Measurements from ENCODE around the gene NUMBL. TPM values are rescaled to one million over a fixed set of nuclear protein-coding genes. Genes with fewer than 3 reads are reported as not detected.

The NUMBL gene
- total and polyA plus RNA-seq, 2 experiments from 2014 or later = 15.7 to 32.1 TPM

GRCh38 chr19:40682431-40682964 is 8.0 kb downstream of the NUMBL start:
- TF ChIP-seq EZH2 (IDR thresholded peaks at IDR 0.05; ENCODE audit: borderline replicate concordance) = no peak
- TF ChIP-seq CTCF (IDR thresholded peaks at IDR 0.05; ENCODE audit: poor library complexity) = no peak
- no peak for TF ChIP-seq EZH2phosphoT487 (IDR thresholded peaks at IDR 0.05; ENCODE audit: low read depth, severe bottlenecking, unreplicated experiment)
- Histone ChIP-seq H4K20me1 (ENCODE audit: insufficient read depth, poor library complexity, severe bottlenecking) (no peaks in the 10 kb centered on the region), H3K4me2 (no peak overlapping the region), H3K36me3 (replicated peaks; ENCODE audit: insufficient read depth, low read depth) (no peaks in the 10 kb centered on the region), H3K27me3 (no peaks in the 10 kb centered on the region), H2AFZ (no peak overlapping the region), H3K9me2 (replicated peaks; ENCODE audit: insufficient read depth) (no peaks in the 10 kb centered on the region), H3K4me3 (no peak overlapping the region), H3K4me1 (ENCODE audit: insufficient read depth) (no peaks in the 10 kb centered on the region), H3K79me2 (no peaks in the 10 kb centered on the region), H3K27ac (no peak overlapping the region), H3K9me3 (ENCODE audit: low read depth) (no peaks in the 10 kb centered on the region)
- DNase-seq (ENCODE audit: low spot score) = no peak
- 91% methylated on average over 18 of the region's 18 CpGs for WGBS (ENCODE audit: low lambda C conversion rate, missing lambda C conversion rate)

GRCh38 chr19:40681039-40681438 is 9.4 kb downstream of the NUMBL start:
- Histone ChIP-seq H3K27ac (no peak overlapping the region), H3K4me1 (ENCODE audit: insufficient read depth) (no peaks in the 10 kb centered on the region), H3K79me2 (no peaks in the 10 kb centered on the region), H2AFZ (no peak overlapping the region), H4K20me1 (ENCODE audit: insufficient read depth, poor library complexity, severe bottlenecking) (no peaks in the 10 kb centered on the region), H3K9me2 (replicated peaks; ENCODE audit: insufficient read depth) (no peaks in the 10 kb centered on the region), H3K27me3 (no peaks in the 10 kb centered on the region), H3K36me3 (replicated peaks; ENCODE audit: insufficient read depth, low read depth) (no peaks in the 10 kb centered on the region), H3K4me3 (no peak overlapping the region), H3K4me2 (no peak overlapping the region), H3K9me3 (ENCODE audit: low read depth) (no peaks in the 10 kb centered on the region)
- TF ChIP-seq EZH2phosphoT487 (IDR thresholded peaks at IDR 0.05; ENCODE audit: low read depth, severe bottlenecking, unreplicated experiment) (no peak), EZH2 (IDR thresholded peaks at IDR 0.05; ENCODE audit: borderline replicate concordance) (no peak), CTCF (IDR thresholded peaks at IDR 0.05; ENCODE audit: poor library complexity) (no peak)
- DNase-seq (ENCODE audit: low spot score) = no peak
- 93% methylated on average over 4 of the region's 4 CpGs for WGBS (ENCODE audit: low lambda C conversion rate, missing lambda C conversion rate)

- Histone ChIP-seq H3K9me2 (replicated peaks; ENCODE audit: insufficient read depth) (no peaks in the 10 kb centered on the region), H3K36me3 (replicated peaks; ENCODE audit: insufficient read depth, low read depth) (no peaks in the 10 kb centered on the region), H3K27ac (no peak overlapping the region), H3K4me2 (no peak overlapping the region), H3K4me1 (ENCODE audit: insufficient read depth) (no peaks in the 10 kb centered on the region), H2AFZ (no peak overlapping the region), H3K4me3 (no peak overlapping the region), H3K27me3 (no peaks in the 10 kb centered on the region), H4K20me1 (ENCODE audit: insufficient read depth, poor library complexity, severe bottlenecking) (no peaks in the 10 kb centered on the region), H3K79me2 (no peaks in the 10 kb centered on the region), H3K9me3 (ENCODE audit: low read depth) (no peaks in the 10 kb centered on the region)
- TF ChIP-seq CTCF (IDR thresholded peaks at IDR 0.05; ENCODE audit: poor library complexity) (no peak), EZH2 (IDR thresholded peaks at IDR 0.05; ENCODE audit: borderline replicate concordance) (no peak), EZH2phosphoT487 (IDR thresholded peaks at IDR 0.05; ENCODE audit: low read depth, severe bottlenecking, unreplicated experiment) (no peak)
- WGBS (ENCODE audit: low lambda C conversion rate, missing lambda C conversion rate) = 95% methylated on average over 18 of the region's 23 CpGs
- no peak for DNase-seq (ENCODE audit: low spot score)
Measured at GRCh38 chr19:40677156-40677555, 13.3 kb downstream of the NUMBL start.
